ENCODE measurements around the gene MRPL58. TPM values are rescaled to one million over a fixed set of nuclear protein-coding genes. Genes with fewer than 3 reads are reported as not detected.
A peak's percentile ranks its signal among the peaks of the same experiment; 100 is the strongest.

The MRPL58 gene
- total RNA-seq, 2 donors from 2014 or later, result 29.7 to 30.1 TPM

DNA sequence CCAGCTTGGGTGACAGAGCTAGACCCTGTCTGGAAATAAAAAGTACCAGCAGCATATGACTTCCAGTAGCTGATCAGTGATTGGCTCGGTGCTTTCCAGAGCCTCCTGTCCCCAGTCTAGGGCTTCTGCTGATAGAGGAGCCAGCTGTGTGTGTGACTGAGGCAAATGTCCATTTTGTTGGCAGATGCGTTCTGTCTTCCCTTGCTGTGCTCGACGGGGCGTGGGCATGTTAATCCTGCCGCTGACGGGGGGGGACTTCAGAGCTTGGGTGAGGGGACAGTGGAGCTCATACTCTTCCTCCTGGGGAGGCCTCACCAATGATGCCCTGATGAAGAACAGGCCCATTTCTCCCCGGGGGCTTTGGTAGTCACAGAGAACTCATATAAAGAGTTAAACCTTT is 49.1 kb downstream of the MRPL58 start:
- Histone ChIP-seq H3K4me1 (ENCODE audit: control insufficient read depth, insufficient read depth, low read length) (peaks cover 8% of the 10 kb centered on the region), H3K27ac (ENCODE audit: low read depth, low read length) (no peak overlapping the region), H3K36me3 (ENCODE audit: control insufficient read depth, insufficient read depth, low read length) (peaks cover 67% of the 10 kb centered on the region), H3K27me3 (ENCODE audit: control insufficient read depth, insufficient read depth, low read length, poor library complexity, severe bottlenecking) (no peaks in the 10 kb centered on the region), H3K4me3 (ENCODE audit: low read length) (no peak overlapping the region), H3K9me3 (ENCODE audit: control insufficient read depth, low read length) (no peaks in the 10 kb centered on the region), H3K9ac (ENCODE audit: extremely low read depth, low read length, poor library complexity, severe bottlenecking) (no peak overlapping the region)
- TF ChIP-seq, protein P1, sequence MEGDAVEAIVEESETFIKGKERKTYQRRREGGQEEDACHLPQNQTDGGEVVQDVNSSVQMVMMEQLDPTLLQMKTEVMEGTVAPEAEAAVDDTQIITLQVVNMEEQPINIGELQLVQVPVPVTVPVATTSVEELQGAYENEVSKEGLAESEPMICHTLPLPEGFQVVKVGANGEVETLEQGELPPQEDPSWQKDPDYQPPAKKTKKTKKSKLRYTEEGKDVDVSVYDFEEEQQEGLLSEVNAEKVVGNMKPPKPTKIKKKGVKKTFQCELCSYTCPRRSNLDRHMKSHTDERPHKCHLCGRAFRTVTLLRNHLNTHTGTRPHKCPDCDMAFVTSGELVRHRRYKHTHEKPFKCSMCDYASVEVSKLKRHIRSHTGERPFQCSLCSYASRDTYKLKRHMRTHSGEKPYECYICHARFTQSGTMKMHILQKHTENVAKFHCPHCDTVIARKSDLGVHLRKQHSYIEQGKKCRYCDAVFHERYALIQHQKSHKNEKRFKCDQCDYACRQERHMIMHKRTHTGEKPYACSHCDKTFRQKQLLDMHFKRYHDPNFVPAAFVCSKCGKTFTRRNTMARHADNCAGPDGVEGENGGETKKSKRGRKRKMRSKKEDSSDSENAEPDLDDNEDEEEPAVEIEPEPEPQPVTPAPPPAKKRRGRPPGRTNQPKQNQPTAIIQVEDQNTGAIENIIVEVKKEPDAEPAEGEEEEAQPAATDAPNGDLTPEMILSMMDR (conservative IDR thresholded peaks at IDR 0.05), result no peak
- no peak overlapping the region for H3K4me3 Mint-ChIP-seq
- DNase-seq, result no peak
- peaks cover 13% of the 10 kb centered on the region for H3K4me1 Mint-ChIP-seq
- 93 to 94% methylated on average over 8 of the region's 8 CpGs for WGBS, 2 experiments (ENCODE audit: insufficient coverage in 1 of 2, insufficient read length in 1 of 2)
- no peak overlapping the region for H3K27ac Mint-ChIP-seq
- peaks cover 67% of the 10 kb centered on the region for H3K36me3 Mint-ChIP-seq (ENCODE audit: low read depth)
- H3K9me3 Mint-ChIP-seq, result no peaks in the 10 kb centered on the region
- no peaks in the 10 kb centered on the region for H3K27me3 Mint-ChIP-seq (ENCODE audit: insufficient read depth)

DNA sequence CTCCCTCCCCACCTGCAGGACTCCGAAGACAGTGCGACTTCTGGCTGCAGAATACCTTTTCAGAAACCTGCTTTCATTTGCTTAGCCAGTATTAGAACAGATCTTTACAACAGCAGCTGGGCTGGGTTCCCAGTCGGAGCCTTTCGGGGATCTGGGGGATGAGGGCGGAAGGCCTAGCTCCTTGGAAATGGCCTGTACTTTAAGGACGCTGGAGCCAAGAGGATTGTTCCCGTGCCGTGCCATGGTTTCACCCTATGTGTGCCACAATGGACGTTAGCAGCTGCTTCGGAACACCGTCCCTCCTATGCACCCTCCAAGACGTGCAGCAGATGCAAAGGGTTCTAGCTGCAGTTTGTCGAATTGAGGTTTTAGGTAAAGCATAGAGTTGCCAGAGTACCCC is 50.7 kb downstream of the MRPL58 start:
- peak overlapping the region; percentile 66 for H3K27ac Mint-ChIP-seq
- Histone ChIP-seq H3K4me1 (ENCODE audit: control insufficient read depth, insufficient read depth, low read length) (peaks cover 8% of the 10 kb centered on the region), H3K4me3 (ENCODE audit: low read length) (no peak overlapping the region), H3K27me3 (ENCODE audit: control insufficient read depth, insufficient read depth, low read length, poor library complexity, severe bottlenecking) (no peaks in the 10 kb centered on the region), H3K9ac (ENCODE audit: extremely low read depth, low read length, poor library complexity, severe bottlenecking) (no peak overlapping the region), H3K9me3 (ENCODE audit: control insufficient read depth, low read length) (no peaks in the 10 kb centered on the region), H3K27ac (ENCODE audit: low read depth, low read length) (no peak overlapping the region), H3K36me3 (ENCODE audit: control insufficient read depth, insufficient read depth, low read length) (peaks cover 58% of the 10 kb centered on the region)
- H3K4me3 Mint-ChIP-seq, result no peak overlapping the region
- TF ChIP-seq, protein P1 (conservative IDR thresholded peaks at IDR 0.05), result no peak
- peaks cover 62% of the 10 kb centered on the region for H3K36me3 Mint-ChIP-seq (ENCODE audit: low read depth)
- H3K27me3 Mint-ChIP-seq (ENCODE audit: insufficient read depth), result no peaks in the 10 kb centered on the region
- WGBS, 2 experiments (ENCODE audit: insufficient coverage in 1 of 2, insufficient read length in 1 of 2), result 94% methylated on average over 12 to 13 of the region's 13 CpGs
- peaks cover 13% of the 10 kb centered on the region for H3K4me1 Mint-ChIP-seq
- no peaks in the 10 kb centered on the region for H3K9me3 Mint-ChIP-seq
- DNase-seq, result no peak

DNA sequence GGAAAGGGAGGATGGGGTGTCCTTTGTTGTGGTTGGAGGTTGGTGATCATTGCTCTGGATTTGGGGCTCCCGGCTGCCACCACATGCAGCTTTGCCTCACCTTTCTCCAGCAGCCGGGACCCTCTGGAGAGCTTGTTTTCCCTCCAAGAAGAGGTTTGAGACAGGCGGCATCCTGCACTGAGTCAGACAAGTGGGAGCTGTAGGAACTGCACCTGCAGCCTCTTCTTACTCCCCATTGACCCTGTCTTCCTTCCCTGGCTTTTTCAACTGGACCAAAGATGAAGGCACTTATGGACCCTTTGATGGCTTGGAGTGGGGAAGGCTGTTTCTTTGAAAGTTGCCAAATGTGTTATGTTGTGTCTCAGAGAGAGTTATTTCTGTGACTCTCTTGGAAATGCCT is 51.2 kb downstream of the MRPL58 start:
- H3K4me3 ChIP-seq (ENCODE audit: low read length), result no peak overlapping the region
- no peak overlapping the region for H3K4me3 Mint-ChIP-seq
- peaks cover 62% of the 10 kb centered on the region for H3K36me3 Mint-ChIP-seq (ENCODE audit: low read depth)
- H3K4me1 Mint-ChIP-seq, result peaks cover 13% of the 10 kb centered on the region
- H3K27me3 ChIP-seq (ENCODE audit: control insufficient read depth, insufficient read depth, low read length, poor library complexity, severe bottlenecking), result no peaks in the 10 kb centered on the region
- H3K9me3 ChIP-seq (ENCODE audit: control insufficient read depth, low read length), result no peaks in the 10 kb centered on the region
- H3K36me3 ChIP-seq (ENCODE audit: control insufficient read depth, insufficient read depth, low read length), result peaks cover 58% of the 10 kb centered on the region
- 90 to 98% methylated on average over 2 to 3 of the region's 3 CpGs for WGBS, 2 experiments (ENCODE audit: insufficient coverage in 1 of 2, insufficient read length in 1 of 2)
- no peak for DNase-seq
- no peak overlapping the region for H3K9ac ChIP-seq (ENCODE audit: extremely low read depth, low read length, poor library complexity, severe bottlenecking)
- H3K27me3 Mint-ChIP-seq (ENCODE audit: insufficient read depth), result no peaks in the 10 kb centered on the region
- H3K9me3 Mint-ChIP-seq, result no peaks in the 10 kb centered on the region
- H3K4me1 ChIP-seq (ENCODE audit: control insufficient read depth, insufficient read depth, low read length), result peaks cover 8% of the 10 kb centered on the region
- peak overlapping the region; percentile 56 for H3K27ac Mint-ChIP-seq
- no peak overlapping the region for H3K27ac ChIP-seq (ENCODE audit: low read depth, low read length)
- TF ChIP-seq, protein P1 (conservative IDR thresholded peaks at IDR 0.05), result peak; percentile 38
